SK-N-SH (cell line): ENCODE data around the gene SRP19. TPM values are rescaled to one million over a fixed set of nuclear protein-coding genes. Genes with fewer than 3 reads are reported as not detected.

Experiments used
- CTCF ChIA-PET: fragments of 300-600, 350-600 bp; formaldehyde crosslinking; extraction: SDS; loops from one replicate; lab custom pipeline; 2021; lab: Yijun Ruan, JAX
- POLR2A ChIA-PET: fragments of 350-600 bp; sonication (Branson Sonifier 250); formaldehyde crosslinking; extraction: SDS; loops from one replicate; lab custom pipeline; 2020; ENCODE audit warnings: antibody characterized with exemption, inconsistent platforms; lab: Yijun Ruan, JAX
- DNase-seq: peaks from one replicate; pipeline ENCODE4 v3.0.0; 2012
- H2AFZ ChIP-seq: fragments of 200-600 bp; sonication (generic); 2 replicates; pipeline ENCODE4 v1.8.1; 2016; ENCODE audit warnings: antibody characterized with exemption, mild to moderate bottlenecking, low read depth
- H3F3A ChIP-seq: fragments of 200-600 bp; sonication (generic); replicated peaks from 2 replicates; pipeline ENCODE3; 2016; ENCODE audit warnings: antibody characterized with exemption, mild to moderate bottlenecking; ENCODE audit not compliant: insufficient read depth
- H3K27ac ChIP-seq, 2 experiments: fragments of 200-500 bp in 1 of 2; fragments of 200-600 bp in 1 of 2; sonication (Bioruptor generic) in 1 of 2; sonication (generic), shearing (Covaris generic) in 1 of 2; 2 replicates each; pipeline versions ENCODE4 v1.5.1 to v1.6.1; 2014 to 2016; ENCODE audit warnings: low read depth in 2 of 2, inconsistent platforms in 1 of 2, low read length in 1 of 2, mild to moderate bottlenecking in 1 of 2, mixed read lengths in 1 of 2
- H3K27me3 ChIP-seq: fragments of 200-600 bp; sonication (generic), shearing (Covaris generic); 2 replicates; pipeline ENCODE4 v1.6.1; 2016; ENCODE audit warnings: mixed run types; ENCODE audit not compliant: insufficient read depth
- H3K36me3 ChIP-seq, 2 experiments: fragments of 200-500 bp in 1 of 2; fragments of 200-600 bp in 1 of 2; sonication (Bioruptor generic) in 1 of 2; sonication (generic) in 1 of 2; replicated peaks in 1 of 2; 2 replicates each; pipeline versions ENCODE3 to v1.5.1; 2014 to 2016; ENCODE audit warnings: low read length in 1 of 2, mild to moderate bottlenecking in 1 of 2; ENCODE audit not compliant: insufficient read depth in 2 of 2, control insufficient read depth in 1 of 2
- H3K4me1 ChIP-seq, 2 experiments: fragments of 200-500 bp in 1 of 2; fragments of 200-600 bp in 1 of 2; sonication (Bioruptor generic) in 1 of 2; sonication (generic), shearing (Covaris generic) in 1 of 2; 2 replicates each; pipeline versions ENCODE4 v1.5.1 to v1.6.1; 2014 to 2016; ENCODE audit warnings: low read depth in 1 of 2, low read length in 1 of 2, mixed run types in 1 of 2; ENCODE audit not compliant: insufficient read depth in 2 of 2, control insufficient read depth in 1 of 2
- H3K4me2 ChIP-seq: fragments of 200-600 bp; sonication (generic), shearing (Covaris generic); 2 replicates; pipeline ENCODE4 v1.6.1; 2017; ENCODE audit warnings: mixed run types
- H3K4me3 ChIP-seq, 2 experiments: fragments of 200-500 bp in 1 of 2; fragments of 200-600 bp in 1 of 2; sonication (Bioruptor generic) in 1 of 2; sonication (generic), shearing (Covaris generic) in 1 of 2; 2 replicates each; pipeline versions ENCODE4 v1.5.1 to v1.8.1; 2014 to 2016; ENCODE audit warnings: low read depth in 2 of 2, inconsistent platforms in 1 of 2, low read length in 1 of 2, mild to moderate bottlenecking in 1 of 2, mixed read lengths in 1 of 2, moderate library complexity in 1 of 2
- H3K79me2 ChIP-seq: fragments of 200-600 bp; sonication (generic); 2 replicates; pipeline ENCODE4 v1.8.1; 2017; ENCODE audit warnings: mild to moderate bottlenecking; ENCODE audit not compliant: insufficient read depth
- H3K9ac ChIP-seq: fragments of 200-600 bp; sonication (generic); 2 replicates; pipeline ENCODE4 v1.6.1; 2017; ENCODE audit warnings: mixed run types
- H3K9me2 ChIP-seq: fragments of 200-600 bp; sonication (generic); 2 replicates; pipeline ENCODE4 v1.6.1; 2017; ENCODE audit warnings: mixed run types
- H3K9me3 ChIP-seq: fragments of 200-600 bp; sonication (generic); 2 replicates; pipeline ENCODE4 v1.6.1; 2017; ENCODE audit warnings: mixed run types, mild to moderate bottlenecking, moderate library complexity
- H4K20me1 ChIP-seq: fragments of 200-600 bp; sonication (generic); 2 replicates; pipeline ENCODE4 v1.6.1; 2017; ENCODE audit warnings: mild to moderate bottlenecking, mixed run types; ENCODE audit not compliant: insufficient read depth
- CHD2 ChIP-seq: fragments of 150-350 bp; IDR thresholded peaks from 2 replicates; pipeline ENCODE4 v1.6.1; 2018; ENCODE audit warnings: low read length; ENCODE audit not compliant: partially characterized antibody
- CTCF ChIP-seq: fragments of 200-600 bp; sonication (generic); IDR thresholded peaks from 2 replicates; pipeline ENCODE4 v1.6.1; 2017; ENCODE audit warnings: antibody characterized with exemption, mild to moderate bottlenecking, moderate library complexity
- ELF1 ChIP-seq: IDR thresholded peaks from 2 replicates; pipeline ENCODE4 v1.4.0; 2012
- EZH2phosphoT487 ChIP-seq: fragments of 200-600 bp; sonication (generic); IDR thresholded peaks from 2 replicates; pipeline ENCODE4 v1.6.1; 2017; ENCODE audit warnings: low read depth, mixed run types, mild to moderate bottlenecking, antibody characterized with exemption, moderate library complexity, borderline replicate concordance
- FOSL2 ChIP-seq: IDR thresholded peaks from 2 replicates; pipeline ENCODE4 v1.4.0; 2012; ENCODE audit warnings: low read depth, mild to moderate bottlenecking, moderate library complexity, borderline replicate concordance
- FOXM1 ChIP-seq: IDR thresholded peaks from 2 replicates; pipeline ENCODE4 v1.4.0; 2012; ENCODE audit warnings: low read depth, mild to moderate bottlenecking
- GABPA ChIP-seq: IDR thresholded peaks from 2 replicates; pipeline ENCODE4 v1.4.0; 2012; ENCODE audit warnings: low read depth, mild to moderate bottlenecking
- JUND ChIP-seq: IDR thresholded peaks from 2 replicates; pipeline ENCODE4 v1.4.0; 2012
- MEF2A ChIP-seq: IDR thresholded peaks from 2 replicates; pipeline ENCODE4 v1.4.0; 2012; ENCODE audit warnings: low read depth, borderline replicate concordance
- MXI1 ChIP-seq: IDR thresholded peaks from 2 replicates; pipeline ENCODE4 v1.6.1; 2012; ENCODE audit warnings: mild to moderate bottlenecking, low read depth, low read length, improper control_type of control experiment
- NFIC ChIP-seq: IDR thresholded peaks from 2 replicates; pipeline ENCODE4 v1.4.0; 2012; ENCODE audit warnings: borderline replicate concordance
- NRF1 ChIP-seq: IDR thresholded peaks from 2 replicates; pipeline ENCODE4 v1.6.1; 2012; ENCODE audit warnings: low read depth, mild to moderate bottlenecking, low read length
- POLR2AphosphoS5 ChIP-seq: IDR thresholded peaks from 2 replicates; pipeline ENCODE4 v1.6.1; 2012; ENCODE audit warnings: low read depth, low read length
- RAD21 ChIP-seq: IDR thresholded peaks from 2 replicates; pipeline ENCODE4 v1.6.1; 2012; ENCODE audit warnings: mild to moderate bottlenecking, low read length
- RXRA ChIP-seq: IDR thresholded peaks from 2 replicates; pipeline ENCODE4 v1.4.0; 2012; ENCODE audit warnings: low read depth, mild to moderate bottlenecking, borderline replicate concordance
- SMC3 ChIP-seq: IDR thresholded peaks from 2 replicates; pipeline ENCODE4 v1.6.1; 2012; ENCODE audit warnings: low read depth, low read length, improper control_type of control experiment
- TAF1 ChIP-seq: IDR thresholded peaks from 2 replicates; pipeline ENCODE4 v1.6.1; 2012; ENCODE audit warnings: low read depth, mild to moderate bottlenecking, low read length, moderate library complexity, borderline replicate concordance
- TEAD4 ChIP-seq: IDR thresholded peaks from 2 replicates; pipeline ENCODE4 v1.4.0; 2012; ENCODE audit warnings: mild to moderate bottlenecking, borderline replicate concordance; ENCODE audit not compliant: insufficient read depth
- USF1 ChIP-seq: IDR thresholded peaks from 2 replicates; pipeline ENCODE4 v1.4.0; 2012; ENCODE audit warnings: low read depth, borderline replicate concordance
- YY1 ChIP-seq: IDR thresholded peaks from 2 replicates; pipeline ENCODE4 v1.4.0; 2012; ENCODE audit warnings: low read depth, mild to moderate bottlenecking
- ZBTB33 ChIP-seq: IDR thresholded peaks from 2 replicates; pipeline ENCODE4 v1.4.0; 2012; ENCODE audit warnings: low read depth, borderline replicate concordance
- WGBS: methylation state at CpG from one replicate; pipeline ENCODE4 v1.1.6; 2017; ENCODE audit warnings: low lambda C conversion rate; 5-methylcytosine and 5-hydroxymethylcytosine counted together
- polyA plus RNA-seq, 3 experiments: library from polyadenylated mRNA; depleted of rRNA; stranded (reverse); fragments of >200 nt; gene quantifications; 2 replicates each; pipeline ENCODE4 v1.2.3, GENCODE V29; 2012
- TF ChIP-seq, protein P1 (sequence below): fragments of 150-350 bp; IDR thresholded peaks from 2 replicates; pipeline ENCODE4 v1.6.1; 2016; ENCODE audit warnings: mild to moderate bottlenecking, low read depth, low read length
- TF ChIP-seq, protein P2 (sequence below): IDR thresholded peaks from 2 replicates; pipeline ENCODE4; 2012

The SRP19 gene
- polyA plus RNA-seq, 1 of the 3 experiments (the other 2 are of a cell fraction) = 46.4 TPM

- Histone ChIP-seq H3K4me2 (no peak overlapping the region), H3F3A (peaks cover 16% of the 10 kb centered on the region), H3K4me1 (peaks cover 0 to 2% of the 10 kb centered on the region in 2 experiments; a peak in 2 of 4 replicates), H3K27ac (no peak overlapping the region), H3K79me2 (no peaks in the 10 kb centered on the region), H3K9me3 (no peaks in the 10 kb centered on the region), H3K9ac (no peak overlapping the region), H2AFZ (peak overlapping the region; percentile 63; the same call in 1 of the 2 replicates), H3K9me2 (no peaks in the 10 kb centered on the region), H4K20me1 (no peaks in the 10 kb centered on the region), H3K27me3 (no peaks in the 10 kb centered on the region), H3K4me3 (0 out of 4 replicates have a peak overlapping the region, but pooled peaks of 1 of the 2 experiments have one; percentile 7), H3K36me3 (no peaks in the 10 kb centered on the region)
- TF ChIP-seq NRF1 (no peak), ZBTB33 (no peak), YY1 (no peak), RXRA (no peak), ELF1 (no peak), FOXM1 (no peak), JUND (no peak), TEAD4 (no peak), RAD21 (peak; percentile 50), MEF2A (no peak), EZH2phosphoT487 (no peak), MXI1 (no peak), GABPA (no peak), NFIC (no peak), POLR2AphosphoS5 (no peak), CTCF (peak; percentile 72), SMC3 (peak; percentile 47), USF1 (no peak), CHD2 (no peak), TAF1 (0 out of 2 replicates have a peak, but pooled peaks have one; percentile 28), FOSL2 (no peak)
- TF ChIP-seq, protein P1, sequence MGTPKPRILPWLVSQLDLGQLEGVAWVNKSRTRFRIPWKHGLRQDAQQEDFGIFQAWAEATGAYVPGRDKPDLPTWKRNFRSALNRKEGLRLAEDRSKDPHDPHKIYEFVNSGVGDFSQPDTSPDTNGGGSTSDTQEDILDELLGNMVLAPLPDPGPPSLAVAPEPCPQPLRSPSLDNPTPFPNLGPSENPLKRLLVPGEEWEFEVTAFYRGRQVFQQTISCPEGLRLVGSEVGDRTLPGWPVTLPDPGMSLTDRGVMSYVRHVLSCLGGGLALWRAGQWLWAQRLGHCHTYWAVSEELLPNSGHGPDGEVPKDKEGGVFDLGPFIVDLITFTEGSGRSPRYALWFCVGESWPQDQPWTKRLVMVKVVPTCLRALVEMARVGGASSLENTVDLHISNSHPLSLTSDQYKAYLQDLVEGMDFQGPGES = no peak
- TF ChIP-seq, protein P2, sequence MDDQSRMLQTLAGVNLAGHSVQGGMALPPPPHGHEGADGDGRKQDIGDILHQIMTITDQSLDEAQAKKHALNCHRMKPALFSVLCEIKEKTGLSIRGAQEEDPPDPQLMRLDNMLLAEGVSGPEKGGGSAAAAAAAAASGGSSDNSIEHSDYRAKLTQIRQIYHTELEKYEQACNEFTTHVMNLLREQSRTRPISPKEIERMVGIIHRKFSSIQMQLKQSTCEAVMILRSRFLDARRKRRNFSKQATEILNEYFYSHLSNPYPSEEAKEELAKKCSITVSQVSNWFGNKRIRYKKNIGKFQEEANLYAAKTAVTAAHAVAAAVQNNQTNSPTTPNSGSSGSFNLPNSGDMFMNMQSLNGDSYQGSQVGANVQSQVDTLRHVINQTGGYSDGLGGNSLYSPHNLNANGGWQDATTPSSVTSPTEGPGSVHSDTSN = 0 out of 2 replicates have a peak, but pooled peaks have one; percentile 14
- 58% methylated on average over 8 of the region's 8 CpGs for WGBS
- peak; percentile 32 for DNase-seq
- ChIA-PET POLR2A (interaction anchor here (1.1 kb wide), 1 partner anchor 13 kb away, joined by 4 read pairs; the partner anchor contains the start of gene SRP19), CTCF (interaction anchor here (0.6 to 1.5 kb wide), 33 partner anchors 9 to 345 kb away, joined by 3 to 25 read pairs (median 4); partner anchors contain the start of gene SRP19)
Observed at GRCh38 chr5:112848116-112848811, 12.8 kb upstream of the SRP19 start.
